Erythroblast (primary cell): Measurements from ENCODE around the gene HSPBP1.

ENCODE experiments used
- GATA1 ChIP-seq: IDR thresholded peaks from 2 replicates; pipeline ENCODE4 v1.6.1; 2011; ENCODE audit warnings: low read depth, mild to moderate bottlenecking, control low read depth, low read length, moderate library complexity
- POLR2A ChIP-seq: IDR thresholded peaks from 2 replicates; pipeline ENCODE4 v1.6.1; 2011; ENCODE audit warnings: mild to moderate bottlenecking, low read length

DNA sequence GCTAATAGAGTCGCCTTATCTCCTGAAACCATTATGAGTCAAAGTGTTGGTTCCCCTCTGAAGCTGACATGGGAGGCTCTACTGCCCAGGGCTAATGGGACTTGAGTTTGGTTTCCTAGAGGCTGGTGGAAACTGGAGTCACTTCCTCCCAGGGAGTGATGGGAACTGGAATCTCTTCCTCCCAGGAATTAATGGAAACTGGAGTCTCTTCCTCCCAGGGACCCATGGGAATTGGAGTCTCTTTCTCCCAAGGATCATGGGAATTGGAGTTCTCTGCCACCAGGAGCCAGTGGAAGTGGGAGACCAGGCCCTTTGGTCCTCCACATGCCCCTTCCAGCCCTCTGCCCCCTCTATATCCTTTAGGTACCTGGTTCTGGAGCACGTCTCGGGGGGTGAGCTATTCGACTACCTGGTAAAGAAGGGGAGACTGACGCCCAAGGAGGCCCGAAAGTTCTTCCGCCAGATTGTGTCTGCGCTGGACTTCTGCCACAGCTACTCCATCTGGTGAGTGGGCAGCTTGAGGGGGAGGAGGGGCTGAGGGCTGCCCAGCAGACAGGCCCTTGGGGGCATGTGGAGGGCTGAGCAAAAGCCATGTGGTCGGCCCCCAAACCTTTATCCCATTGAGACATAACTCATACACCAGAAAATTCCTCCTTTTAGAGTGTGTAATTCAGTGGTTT lies 9.3 kb upstream of the HSPBP1 start:
- no peak for TF ChIP-seq GATA1
- TF ChIP-seq POLR2A, result no peak
